ENCODE data around the gene TRAF3. TPM values are rescaled to one million over a fixed set of nuclear protein-coding genes. Genes with fewer than 3 reads are reported as not detected.

TRAF3 gene
- total RNA-seq, 1 experiment from 2014 or later, result 49.3 TPM

- H3K4me3 ChIP-seq (ENCODE audit: low read depth, low read length, poor library complexity, severe bottlenecking), result no peak overlapping the region
- H3K9me3 ChIP-seq (ENCODE audit: low read depth, low read length, poor library complexity, severe bottlenecking), result no peaks in the 10 kb centered on the region
- CTCF ChIA-PET, result no interaction called here
- no peak for DNase-seq (ENCODE audit: low spot score)
- BruUV-seq (replicated peaks), result no TSS peak
- H3K36me3 ChIP-seq (ENCODE audit: insufficient read depth, low read length, poor library complexity, severe bottlenecking), result peaks cover 3% of the 10 kb centered on the region
- H3K27ac ChIP-seq (ENCODE audit: low read depth, low read length, poor library complexity, severe bottlenecking), result peak overlapping the region; percentile 14
- no peaks in the 10 kb centered on the region for H3K27me3 ChIP-seq (replicated peaks; ENCODE audit: insufficient read depth, low read depth, low read length, poor library complexity)
- peaks cover 10% of the 10 kb centered on the region for H3K4me1 ChIP-seq (ENCODE audit: insufficient read depth, low read length, poor library complexity, severe bottlenecking)
- TF ChIP-seq CTCF (conservative IDR thresholded peaks at IDR 0.05; ENCODE audit: low read depth, low read length), result no peak
- TF ChIP-seq EZH2 (IDR thresholded peaks at IDR 0.05; ENCODE audit: borderline replicate concordance, low read depth, low read length, poor library complexity, severe bottlenecking), result no peak
- POLR2A ChIA-PET (ENCODE audit: low non-redundant PET), result no interaction called here
- intact Hi-C loops (cut with micrococcal nuclease; ENCODE audit: unreplicated experiment), result no loop called here
Observed at GRCh38 chr14:102784892-102785594, 7.8 kb downstream of the TRAF3 start.

GRCh38 chr14:102785595-102785963, 8.3 kb downstream of the TRAF3 start:
- intact Hi-C loops (cut with micrococcal nuclease; ENCODE audit: unreplicated experiment), result no loop called here

GRCh38 chr14:102786768-102787167, 9.5 kb downstream of the TRAF3 start:
- TF ChIP-seq CTCF (conservative IDR thresholded peaks at IDR 0.05; ENCODE audit: low read depth, low read length) (no peak), EZH2 (IDR thresholded peaks at IDR 0.05; ENCODE audit: borderline replicate concordance, low read depth, low read length, poor library complexity, severe bottlenecking) (no peak)
- H3K9me3 ChIP-seq (ENCODE audit: low read depth, low read length, poor library complexity, severe bottlenecking), result peaks cover 8% of the 10 kb centered on the region
- H3K4me1 ChIP-seq (ENCODE audit: insufficient read depth, low read length, poor library complexity, severe bottlenecking), result peaks cover 2% of the 10 kb centered on the region
- no peak for DNase-seq (ENCODE audit: low spot score)
- no peaks in the 10 kb centered on the region for H3K27me3 ChIP-seq (replicated peaks; ENCODE audit: insufficient read depth, low read depth, low read length, poor library complexity)
- H3K27ac ChIP-seq (ENCODE audit: low read depth, low read length, poor library complexity, severe bottlenecking), result no peak overlapping the region
- H3K4me3 ChIP-seq (ENCODE audit: low read depth, low read length, poor library complexity, severe bottlenecking), result no peak overlapping the region
- intact Hi-C loops (cut with micrococcal nuclease; ENCODE audit: unreplicated experiment), result no loop called here
- BruUV-seq (replicated peaks), result no TSS peak
- H3K36me3 ChIP-seq (ENCODE audit: insufficient read depth, low read length, poor library complexity, severe bottlenecking), result peaks cover 3% of the 10 kb centered on the region
- POLR2A ChIA-PET (ENCODE audit: low non-redundant PET), result no interaction called here
- CTCF ChIA-PET, result no interaction called here

More at GRCh38 chr14:102785595-102785963, 8.3 kb downstream of the TRAF3 start:
- Histone ChIP-seq H3K27me3 (replicated peaks; ENCODE audit: insufficient read depth, low read depth, low read length, poor library complexity) (no peaks in the 10 kb centered on the region), H3K36me3 (ENCODE audit: insufficient read depth, low read length, poor library complexity, severe bottlenecking) (peaks cover 3% of the 10 kb centered on the region), H3K4me3 (ENCODE audit: low read depth, low read length, poor library complexity, severe bottlenecking) (no peak overlapping the region), H3K9me3 (ENCODE audit: low read depth, low read length, poor library complexity, severe bottlenecking) (no peaks in the 10 kb centered on the region), H3K27ac (ENCODE audit: low read depth, low read length, poor library complexity, severe bottlenecking) (no peak overlapping the region), H3K4me1 (ENCODE audit: insufficient read depth, low read length, poor library complexity, severe bottlenecking) (peaks cover 5% of the 10 kb centered on the region)
- TF ChIP-seq CTCF (conservative IDR thresholded peaks at IDR 0.05; ENCODE audit: low read depth, low read length), result no peak
- no peak for TF ChIP-seq EZH2 (IDR thresholded peaks at IDR 0.05; ENCODE audit: borderline replicate concordance, low read depth, low read length, poor library complexity, severe bottlenecking)
- ChIA-PET CTCF (no interaction called here), POLR2A (ENCODE audit: low non-redundant PET) (no interaction called here)
- no peak for DNase-seq (ENCODE audit: low spot score)
- no TSS peak for BruUV-seq (replicated peaks)

Measured in A673 (cell line).